HEK293T (cell line): ENCODE measurements around the gene GPNMB.

ENCODE experiments used
- ELF4 ChIP-seq: fragments of 450-650 bp; IDR thresholded peaks from 2 replicates; pipeline ENCODE4 v1.6.1; 2017; ENCODE audit warnings: antibody characterized with exemption
- FOXA1 ChIP-seq: fragments of 450-650 bp; IDR thresholded peaks from 2 replicates; pipeline ENCODE4 v1.6.1; 2016; ENCODE audit warnings: mild to moderate bottlenecking
- LEF1 ChIP-seq: fragments of 450-650 bp; IDR thresholded peaks from 2 replicates; pipeline ENCODE4 v1.6.1; 2017; ENCODE audit warnings: mild to moderate bottlenecking, borderline replicate concordance

DNA sequence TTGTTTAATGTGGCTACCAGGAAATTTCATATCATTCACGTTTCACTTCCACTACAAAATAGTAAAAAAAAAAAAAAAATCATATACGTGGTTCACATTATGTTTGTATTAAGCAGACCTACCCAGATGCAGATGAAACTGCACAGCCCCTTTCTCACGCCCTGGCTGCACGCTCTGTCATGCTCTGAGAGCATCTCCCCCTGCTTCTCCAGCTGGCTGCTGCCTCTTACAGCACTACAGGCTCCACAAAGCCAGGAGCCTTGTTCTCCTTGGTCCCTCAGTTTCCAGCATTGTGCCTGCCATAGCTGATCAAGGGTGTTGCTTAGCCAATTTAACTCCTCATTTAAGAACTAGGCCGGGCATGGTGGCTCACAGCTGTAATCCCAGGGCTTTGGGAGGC lies 6.9 kb upstream of the GPNMB start:
- TF ChIP-seq LEF1 (no peak), FOXA1 (no peak), ELF4 (no peak)
